GM12878 (cell line): ENCODE results near the gene COTL1.

ENCODE experiments used
- CBX3 ChIP-seq: fragments of 200-600 bp; sonication (generic); IDR thresholded peaks from 2 replicates; pipeline ENCODE4 v1.6.1; 2016; ENCODE audit warnings: low read depth, borderline replicate concordance
- CTCF ChIP-seq, 3 experiments: IDR thresholded peaks in 2 of 3; conservative IDR thresholded peaks in 1 of 3; 2 replicates each; pipeline ENCODE4 v1.5.1; 2011; ENCODE audit warnings: low read depth in 3 of 3, low read length in 3 of 3, mild to moderate bottlenecking in 3 of 3, control low read depth in 2 of 3, moderate library complexity in 2 of 3, inconsistent platforms in 1 of 3, mixed read lengths in 1 of 3; ENCODE audit not compliant: control insufficient read depth in 2 of 3, insufficient read depth in 1 of 3; ENCODE audit errors: extremely low read depth in 1 of 3
- GABPA ChIP-seq: IDR thresholded peaks from 2 replicates; pipeline ENCODE4 v1.6.1; 2014; ENCODE audit warnings: antibody characterized with exemption, low read depth, mild to moderate bottlenecking, inconsistent platforms
- MEF2A ChIP-seq: IDR thresholded peaks from 2 replicates; pipeline ENCODE4 v1.6.1; 2011; ENCODE audit warnings: low read depth, mild to moderate bottlenecking, low read length, moderate library complexity; ENCODE audit not compliant: insufficient read depth
- POLR2A ChIP-seq: IDR thresholded peaks from 2 replicates; pipeline ENCODE4 v1.6.1; 2011; ENCODE audit warnings: low read depth, mild to moderate bottlenecking, low read length
- SRF ChIP-seq, 2 experiments: IDR thresholded peaks; 2 replicates each; pipeline ENCODE4 v1.6.1; 2011; ENCODE audit warnings: low read depth in 2 of 2, low read length in 2 of 2, mild to moderate bottlenecking in 1 of 2, moderate library complexity in 1 of 2
- YY1 ChIP-seq: IDR thresholded peaks from 2 replicates; pipeline ENCODE4 v1.6.1; 2011; ENCODE audit warnings: low read depth, mild to moderate bottlenecking, low read length
- TF ChIP-seq, protein P1 (sequence below): IDR thresholded peaks from 2 replicates; pipeline ENCODE4 v1.6.1; 2012; ENCODE audit warnings: mild to moderate bottlenecking, low read depth, low read length
- TF ChIP-seq, protein P2 (sequence below): IDR thresholded peaks from 2 replicates; pipeline ENCODE4 v1.6.1; 2011; ENCODE audit warnings: low read depth, mild to moderate bottlenecking, low read length, moderate library complexity, borderline replicate concordance; ENCODE audit errors: extremely low read depth

- no peak for TF ChIP-seq CTCF (IDR thresholded peaks at IDR 0.05 in 2 of 3, conservative IDR thresholded peaks at IDR 0.05 in 1 of 3; ENCODE audit: control insufficient read depth in 2 of 3, extremely low read depth in 1 of 3, insufficient read depth in 1 of 3, low read depth in 3 of 3, low read length in 3 of 3)
- peak; percentile 68 for TF ChIP-seq YY1
- peak; percentile 85 for TF ChIP-seq POLR2A
- TF ChIP-seq, protein P1, sequence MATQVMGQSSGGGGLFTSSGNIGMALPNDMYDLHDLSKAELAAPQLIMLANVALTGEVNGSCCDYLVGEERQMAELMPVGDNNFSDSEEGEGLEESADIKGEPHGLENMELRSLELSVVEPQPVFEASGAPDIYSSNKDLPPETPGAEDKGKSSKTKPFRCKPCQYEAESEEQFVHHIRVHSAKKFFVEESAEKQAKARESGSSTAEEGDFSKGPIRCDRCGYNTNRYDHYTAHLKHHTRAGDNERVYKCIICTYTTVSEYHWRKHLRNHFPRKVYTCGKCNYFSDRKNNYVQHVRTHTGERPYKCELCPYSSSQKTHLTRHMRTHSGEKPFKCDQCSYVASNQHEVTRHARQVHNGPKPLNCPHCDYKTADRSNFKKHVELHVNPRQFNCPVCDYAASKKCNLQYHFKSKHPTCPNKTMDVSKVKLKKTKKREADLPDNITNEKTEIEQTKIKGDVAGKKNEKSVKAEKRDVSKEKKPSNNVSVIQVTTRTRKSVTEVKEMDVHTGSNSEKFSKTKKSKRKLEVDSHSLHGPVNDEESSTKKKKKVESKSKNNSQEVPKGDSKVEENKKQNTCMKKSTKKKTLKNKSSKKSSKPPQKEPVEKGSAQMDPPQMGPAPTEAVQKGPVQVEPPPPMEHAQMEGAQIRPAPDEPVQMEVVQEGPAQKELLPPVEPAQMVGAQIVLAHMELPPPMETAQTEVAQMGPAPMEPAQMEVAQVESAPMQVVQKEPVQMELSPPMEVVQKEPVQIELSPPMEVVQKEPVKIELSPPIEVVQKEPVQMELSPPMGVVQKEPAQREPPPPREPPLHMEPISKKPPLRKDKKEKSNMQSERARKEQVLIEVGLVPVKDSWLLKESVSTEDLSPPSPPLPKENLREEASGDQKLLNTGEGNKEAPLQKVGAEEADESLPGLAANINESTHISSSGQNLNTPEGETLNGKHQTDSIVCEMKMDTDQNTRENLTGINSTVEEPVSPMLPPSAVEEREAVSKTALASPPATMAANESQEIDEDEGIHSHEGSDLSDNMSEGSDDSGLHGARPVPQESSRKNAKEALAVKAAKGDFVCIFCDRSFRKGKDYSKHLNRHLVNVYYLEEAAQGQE: 0 out of 2 replicates have a peak, but pooled peaks have one; percentile 33
- TF ChIP-seq MEF2A: peak; percentile 85
- TF ChIP-seq, protein P2, sequence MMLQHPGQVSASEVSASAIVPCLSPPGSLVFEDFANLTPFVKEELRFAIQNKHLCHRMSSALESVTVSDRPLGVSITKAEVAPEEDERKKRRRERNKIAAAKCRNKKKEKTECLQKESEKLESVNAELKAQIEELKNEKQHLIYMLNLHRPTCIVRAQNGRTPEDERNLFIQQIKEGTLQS: no peak
- no peak for TF ChIP-seq CBX3
- TF ChIP-seq GABPA: no peak
- TF ChIP-seq SRF (IDR thresholded peaks at IDR 0.05; ENCODE audit: low read depth in 2 of 2, low read length in 2 of 2): peak in 1 of 2 experiments; percentile 68; a peak in 1 of 4 replicates
These were observed 23.8 kb downstream of the COTL1 start for GRCh38 chr16:84593825-84594724.
